Karpas-422 (cell line): ENCODE measurements around the gene ROBO4. TPM values are rescaled to one million over a fixed set of nuclear protein-coding genes. Genes with fewer than 3 reads are reported as not detected.
A peak's percentile ranks its signal among the peaks of the same experiment; 100 is the strongest.

Experiments
- DNase-seq: peaks from one replicate; pipeline ENCODE4 v3.0.0-alpha.2; 2015
- H2AFZ ChIP-seq: fragments of 200-600 bp; sonication (generic); 2 replicates; pipeline ENCODE4 v1.6.1; 2014; ENCODE audit warnings: antibody characterized with exemption, low read length, mixed read lengths
- H3K27ac ChIP-seq: fragments of 200-600 bp; sonication (generic); 2 replicates; pipeline ENCODE4 v1.5.1; 2014; ENCODE audit warnings: mild to moderate bottlenecking, low read length, moderate library complexity
- H3K27me3 ChIP-seq: fragments of 200-600 bp; sonication (generic); 2 replicates; pipeline ENCODE4 v1.6.1; 2014; ENCODE audit warnings: low read length, mixed read lengths
- H3K36me3 ChIP-seq: fragments of 200-600 bp; sonication (generic); 2 replicates; pipeline ENCODE4 v1.6.1; 2014; ENCODE audit warnings: low read length, mixed read lengths; ENCODE audit not compliant: insufficient read depth
- H3K4me1 ChIP-seq: fragments of 200-600 bp; sonication (generic); 2 replicates; pipeline ENCODE4 v1.6.1; 2014; ENCODE audit warnings: mild to moderate bottlenecking, low read length, mixed read lengths
- H3K4me2 ChIP-seq: fragments of 200-600 bp; sonication (generic); 2 replicates; pipeline ENCODE4 v1.6.1; 2014; ENCODE audit warnings: low read length, low read depth, mild to moderate bottlenecking; ENCODE audit not compliant: poor library complexity, severe bottlenecking
- H3K4me3 ChIP-seq: fragments of 200-600 bp; sonication (generic); 2 replicates; pipeline ENCODE4 v1.5.1; 2014; ENCODE audit warnings: mild to moderate bottlenecking, antibody characterized with exemption, low read length, mixed read lengths
- H3K79me2 ChIP-seq: fragments of 200-600 bp; sonication (generic); 2 replicates; pipeline ENCODE4 v1.6.1; 2014; ENCODE audit warnings: mild to moderate bottlenecking, low read length, mixed read lengths
- H3K9ac ChIP-seq: fragments of 200-600 bp; sonication (generic); 2 replicates; pipeline ENCODE4 v1.6.0; 2014; ENCODE audit warnings: low read length
- H3K9me2 ChIP-seq: fragments of 200-600 bp; sonication (generic), shearing (Covaris generic); replicated peaks from 2 replicates; pipeline ENCODE4 v1.6.0; 2014; ENCODE audit warnings: mild to moderate bottlenecking, low read length, moderate library complexity; ENCODE audit not compliant: insufficient read depth
- H3K9me3 ChIP-seq: fragments of 300-700, 200-600 bp; sonication (generic); 2 replicates; pipeline ENCODE4 v1.6.1; 2014; ENCODE audit warnings: low read length, mixed read lengths
- H4K20me1 ChIP-seq: fragments of 200-600 bp; sonication (generic); 2 replicates; pipeline ENCODE4 v1.6.1; 2014; ENCODE audit warnings: mild to moderate bottlenecking, antibody characterized with exemption, low read length, low read depth; ENCODE audit not compliant: insufficient read depth
- total RNA-seq: library from RNA; depleted of rRNA; stranded (reverse); fragments of >200 nt; shearing (Covaris generic); gene quantifications from 2 replicates; pipeline ENCODE4 v1.2.3, GENCODE V29; 2014; ENCODE audit warnings: low replicate concordance

Gene ROBO4
- total RNA-seq, 1 experiment from 2014 or later = not detected

- H3K4me3 ChIP-seq = no peak overlapping the region
- no peaks in the 10 kb centered on the region for H3K27me3 ChIP-seq
- H4K20me1 ChIP-seq = no peaks in the 10 kb centered on the region
- H3K27ac ChIP-seq = no peak overlapping the region
- no peaks in the 10 kb centered on the region for H3K36me3 ChIP-seq
- no peaks in the 10 kb centered on the region for H3K9me2 ChIP-seq
- H3K79me2 ChIP-seq = no peaks in the 10 kb centered on the region
- no peak for DNase-seq
- no peaks in the 10 kb centered on the region for H3K9me3 ChIP-seq
- no peak overlapping the region for H3K4me2 ChIP-seq
- no peak overlapping the region for H2AFZ ChIP-seq
- no peaks in the 10 kb centered on the region; the same call in 1 of the 2 replicates for H3K4me1 ChIP-seq
- no peak overlapping the region for H3K9ac ChIP-seq
Observed at GRCh38 chr11:124869331-124869730, 28.3 kb downstream of the ROBO4 start.

- no peaks in the 10 kb centered on the region; the same call in 1 of the 2 replicates for H3K4me1 ChIP-seq
- no peak overlapping the region for H3K4me2 ChIP-seq
- no peaks in the 10 kb centered on the region for H3K79me2 ChIP-seq
- H3K27me3 ChIP-seq = no peaks in the 10 kb centered on the region
- no peaks in the 10 kb centered on the region for H3K36me3 ChIP-seq
- H3K4me3 ChIP-seq = no peak overlapping the region
- no peak overlapping the region for H2AFZ ChIP-seq
- H3K27ac ChIP-seq = no peak overlapping the region
- H3K9me3 ChIP-seq = no peaks in the 10 kb centered on the region
- DNase-seq = no peak
- no peak overlapping the region for H3K9ac ChIP-seq
- H3K9me2 ChIP-seq = no peaks in the 10 kb centered on the region
- H4K20me1 ChIP-seq = no peaks in the 10 kb centered on the region
Observed at GRCh38 chr11:124868331-124869274, 29.1 kb downstream of the ROBO4 start.

GRCh38 chr11:124867700-124868099 is 30.0 kb downstream of the ROBO4 start:
- no peaks in the 10 kb centered on the region for H3K36me3 ChIP-seq
- H3K27ac ChIP-seq = no peak overlapping the region
- H3K4me2 ChIP-seq = no peak overlapping the region
- H3K4me1 ChIP-seq = no peaks in the 10 kb centered on the region
- H3K79me2 ChIP-seq = no peaks in the 10 kb centered on the region
- H3K9ac ChIP-seq = no peak overlapping the region
- peak; percentile 49 for DNase-seq
- H3K27me3 ChIP-seq = no peaks in the 10 kb centered on the region
- no peak overlapping the region for H3K4me3 ChIP-seq
- no peaks in the 10 kb centered on the region for H4K20me1 ChIP-seq
- no peaks in the 10 kb centered on the region for H3K9me3 ChIP-seq
- H3K9me2 ChIP-seq = no peaks in the 10 kb centered on the region
- no peak overlapping the region for H2AFZ ChIP-seq

DNA sequence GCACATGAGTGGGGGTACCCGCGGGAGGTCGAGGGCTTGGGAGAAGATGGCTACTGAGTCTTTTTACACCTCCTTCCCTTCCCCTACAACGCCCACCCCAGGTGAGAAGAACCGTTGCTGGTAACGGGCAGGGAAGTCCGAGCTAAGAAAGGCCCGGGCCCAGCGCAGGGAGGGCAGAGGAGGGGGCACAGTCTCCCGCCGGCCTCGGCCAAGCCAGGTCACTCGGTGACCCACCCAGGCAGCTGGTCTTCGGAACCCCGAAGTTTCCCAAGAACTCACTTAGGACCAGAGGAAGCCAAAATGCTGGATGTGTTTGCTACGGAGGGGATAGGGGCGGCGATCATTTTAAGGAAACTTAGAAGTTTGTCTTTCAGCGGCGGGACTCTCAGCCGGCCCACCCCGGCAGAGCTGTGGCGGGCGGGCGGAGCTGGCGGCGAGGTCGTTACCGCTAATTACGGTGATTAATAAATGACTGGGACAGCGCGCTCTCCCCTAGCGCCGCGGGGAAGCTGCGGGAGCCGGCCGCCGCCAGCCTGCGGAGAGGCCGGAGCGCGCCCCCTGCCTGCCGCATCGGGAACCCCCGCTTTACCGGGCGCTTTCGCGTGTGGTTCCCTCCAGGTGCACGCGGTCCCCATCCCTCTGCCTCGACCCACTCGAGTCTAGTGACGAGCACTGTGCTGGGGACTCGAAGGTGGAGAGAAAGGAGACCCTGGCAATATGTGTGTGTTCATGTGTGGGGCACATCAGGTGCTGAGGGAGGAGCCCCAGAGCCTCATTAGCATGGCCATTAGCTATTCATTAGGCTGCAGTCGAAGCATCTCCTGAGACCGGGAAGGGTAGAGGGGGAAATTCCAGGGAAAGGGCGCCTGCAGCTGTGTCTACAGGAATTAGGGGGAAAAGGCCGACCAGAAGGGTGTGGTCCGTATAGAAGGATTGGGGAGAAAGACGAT is 31.5 kb downstream of the ROBO4 start:
- no peaks in the 10 kb centered on the region for H3K27me3 ChIP-seq
- H3K9ac ChIP-seq = no peak overlapping the region
- no peak overlapping the region for H2AFZ ChIP-seq
- H3K9me2 ChIP-seq = no peaks in the 10 kb centered on the region
- DNase-seq = no peak
- H4K20me1 ChIP-seq = no peaks in the 10 kb centered on the region
- H3K4me2 ChIP-seq = no peak overlapping the region
- H3K4me3 ChIP-seq = no peak overlapping the region
- H3K79me2 ChIP-seq = no peaks in the 10 kb centered on the region
- H3K36me3 ChIP-seq = no peaks in the 10 kb centered on the region
- H3K9me3 ChIP-seq = no peaks in the 10 kb centered on the region
- no peaks in the 10 kb centered on the region for H3K4me1 ChIP-seq
- H3K27ac ChIP-seq = no peak overlapping the region

- H3K36me3 ChIP-seq = no peaks in the 10 kb centered on the region
- no peak within 1 kb of the TSS for H3K27ac ChIP-seq
- DNase-seq = no peak
- no peak within 1 kb of the TSS for H3K9ac ChIP-seq
- no peak within 1 kb of the TSS for H2AFZ ChIP-seq
- H3K4me1 ChIP-seq = no peaks in the 10 kb centered on the region
- H3K9me3 ChIP-seq = no peaks in the 10 kb centered on the region
- H3K9me2 ChIP-seq = no peaks in the 10 kb centered on the region
- no peaks in the 10 kb centered on the region for H3K79me2 ChIP-seq
- H4K20me1 ChIP-seq = no peaks in the 10 kb centered on the region
- no peaks in the 10 kb centered on the region for H3K27me3 ChIP-seq
- H3K4me2 ChIP-seq = no peak within 1 kb of the TSS
- no peak within 1 kb of the TSS for H3K4me3 ChIP-seq
Observed at GRCh38 chr11:124865181-124865901, 32.3 kb downstream of the ROBO4 start, which contains the start of gene ROBO3. Gene ROBO3, plus strand, starts transcription at chr11:124865432. Its CDS starts 146 bp downstream, at chr11:124865578.

DNA sequence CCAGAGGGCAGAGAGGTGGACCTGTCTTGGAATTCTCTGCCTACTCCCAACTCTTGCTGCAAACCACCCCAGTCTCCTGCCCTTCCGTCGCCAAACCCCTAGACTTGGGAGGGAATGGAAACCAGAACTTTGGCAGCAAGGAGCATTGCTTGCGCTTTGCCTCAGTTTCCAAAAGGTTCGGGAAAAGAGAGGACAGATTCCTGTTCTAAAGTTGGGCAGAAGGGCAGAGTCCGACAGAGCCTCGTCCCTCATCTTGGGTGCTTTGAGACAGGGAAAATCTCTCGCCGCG is 32.8 kb downstream of the ROBO4 start:
- Histone ChIP-seq H3K27ac (no peak overlapping the region), H3K9me2 (no peaks in the 10 kb centered on the region), H3K4me2 (no peak overlapping the region), H4K20me1 (no peaks in the 10 kb centered on the region), H2AFZ (no peak overlapping the region), H3K36me3 (no peaks in the 10 kb centered on the region), H3K4me3 (no peak overlapping the region), H3K27me3 (no peaks in the 10 kb centered on the region), H3K9me3 (no peaks in the 10 kb centered on the region), H3K4me1 (no peaks in the 10 kb centered on the region), H3K9ac (no peak overlapping the region), H3K79me2 (no peaks in the 10 kb centered on the region)
- no peak for DNase-seq

DNA sequence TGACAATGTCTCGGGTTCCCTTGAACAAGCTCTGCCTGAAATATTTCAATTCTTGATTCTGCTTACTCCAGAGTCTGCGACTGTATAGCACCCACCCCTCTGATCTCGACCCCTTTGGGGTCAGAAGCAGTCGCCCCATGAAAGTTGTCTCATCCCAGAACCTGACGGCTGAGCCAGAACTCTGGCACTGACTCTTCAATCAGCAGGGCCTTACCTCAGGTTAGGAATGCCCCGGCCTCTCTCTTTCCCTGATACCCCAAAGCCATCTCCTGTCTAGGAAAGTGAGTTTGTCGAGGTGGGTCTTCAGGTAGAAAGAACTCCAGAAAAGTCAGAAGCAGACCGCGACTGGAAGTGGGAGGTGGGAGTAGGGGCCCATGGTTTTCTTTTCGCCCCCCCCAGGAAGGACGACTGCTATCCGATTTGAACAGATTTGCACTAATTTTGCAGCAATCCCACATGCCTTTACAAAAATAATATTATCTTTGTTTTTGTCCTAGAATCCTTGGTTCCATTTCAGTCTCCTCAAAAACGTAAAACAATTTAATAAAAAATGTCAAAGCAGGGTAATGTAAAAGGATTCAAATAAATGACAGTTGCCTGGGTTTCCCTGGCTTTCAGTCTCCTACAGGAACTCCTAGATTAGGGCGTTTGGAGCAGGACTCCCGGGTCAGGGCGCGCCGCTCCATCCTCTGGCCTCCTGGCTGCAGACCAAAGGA is 33.3 kb downstream of the ROBO4 start:
- Histone ChIP-seq H3K27me3 (no peaks in the 10 kb centered on the region), H3K4me3 (no peak overlapping the region), H4K20me1 (no peaks in the 10 kb centered on the region), H3K27ac (no peak overlapping the region), H3K9ac (no peak overlapping the region), H3K9me2 (no peaks in the 10 kb centered on the region), H3K79me2 (no peaks in the 10 kb centered on the region), H3K36me3 (no peaks in the 10 kb centered on the region), H2AFZ (no peak overlapping the region), H3K4me1 (no peaks in the 10 kb centered on the region), H3K9me3 (no peaks in the 10 kb centered on the region), H3K4me2 (no peak overlapping the region)
- DNase-seq = no peak
